ENCODE measurements around the gene CHPF2.

DNA sequence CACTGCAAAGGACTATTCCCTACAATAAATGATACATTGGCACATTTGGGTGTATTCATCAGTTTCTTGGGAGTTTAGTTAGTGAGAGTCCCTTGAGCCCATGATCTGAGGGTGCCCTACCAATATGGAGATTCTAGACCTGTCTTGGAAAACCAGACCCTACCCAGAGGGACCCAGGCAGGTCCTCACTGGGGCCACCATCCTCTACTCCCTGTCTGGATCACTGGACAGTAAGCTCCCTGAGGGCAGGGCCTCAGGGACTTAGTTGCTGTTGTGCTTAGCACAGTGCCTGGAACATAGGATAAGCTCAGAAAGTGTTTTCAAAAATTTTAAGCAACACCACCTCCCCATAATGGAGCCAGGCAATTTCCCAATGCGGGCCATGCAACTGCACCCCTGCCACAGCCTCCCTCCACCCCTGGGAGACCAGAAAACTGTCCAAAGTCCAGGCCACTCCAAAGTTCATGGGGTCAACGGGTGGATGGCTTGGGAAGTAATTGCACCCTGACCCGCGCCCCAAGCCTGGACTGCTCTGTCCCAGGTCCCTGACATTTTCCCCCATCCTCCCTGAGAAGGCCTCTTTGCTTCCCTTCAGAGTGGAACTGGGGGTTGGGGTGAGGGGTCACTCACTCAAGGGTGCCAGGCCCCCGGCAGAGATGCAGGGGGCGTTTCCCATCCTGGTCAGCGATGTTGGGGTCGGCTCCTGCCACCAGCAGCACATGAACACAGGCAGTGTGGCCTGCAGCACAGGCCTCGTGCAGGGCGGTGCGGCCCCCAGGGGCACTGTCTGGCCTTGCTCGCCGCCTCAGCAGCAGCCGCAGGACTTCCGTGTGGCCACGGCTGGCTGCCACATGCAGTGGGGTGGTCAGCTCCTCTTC lies 46.3 kb upstream of the CHPF2 start:
- no peak for TF ChIP-seq EZH2 (IDR thresholded peaks at IDR 0.05; ENCODE audit: insufficient read depth, low read length)
- TF ChIP-seq, protein P1, sequence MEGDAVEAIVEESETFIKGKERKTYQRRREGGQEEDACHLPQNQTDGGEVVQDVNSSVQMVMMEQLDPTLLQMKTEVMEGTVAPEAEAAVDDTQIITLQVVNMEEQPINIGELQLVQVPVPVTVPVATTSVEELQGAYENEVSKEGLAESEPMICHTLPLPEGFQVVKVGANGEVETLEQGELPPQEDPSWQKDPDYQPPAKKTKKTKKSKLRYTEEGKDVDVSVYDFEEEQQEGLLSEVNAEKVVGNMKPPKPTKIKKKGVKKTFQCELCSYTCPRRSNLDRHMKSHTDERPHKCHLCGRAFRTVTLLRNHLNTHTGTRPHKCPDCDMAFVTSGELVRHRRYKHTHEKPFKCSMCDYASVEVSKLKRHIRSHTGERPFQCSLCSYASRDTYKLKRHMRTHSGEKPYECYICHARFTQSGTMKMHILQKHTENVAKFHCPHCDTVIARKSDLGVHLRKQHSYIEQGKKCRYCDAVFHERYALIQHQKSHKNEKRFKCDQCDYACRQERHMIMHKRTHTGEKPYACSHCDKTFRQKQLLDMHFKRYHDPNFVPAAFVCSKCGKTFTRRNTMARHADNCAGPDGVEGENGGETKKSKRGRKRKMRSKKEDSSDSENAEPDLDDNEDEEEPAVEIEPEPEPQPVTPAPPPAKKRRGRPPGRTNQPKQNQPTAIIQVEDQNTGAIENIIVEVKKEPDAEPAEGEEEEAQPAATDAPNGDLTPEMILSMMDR (IDR thresholded peaks at IDR 0.05; ENCODE audit: insufficient read depth, low read depth, low read length) = no peak
